ENCODE data around the gene RAB10.

GRCh38 chr2:26011990-26012856, 21.7 kb upstream of the RAB10 start:
- TF ChIP-seq, protein P1, sequence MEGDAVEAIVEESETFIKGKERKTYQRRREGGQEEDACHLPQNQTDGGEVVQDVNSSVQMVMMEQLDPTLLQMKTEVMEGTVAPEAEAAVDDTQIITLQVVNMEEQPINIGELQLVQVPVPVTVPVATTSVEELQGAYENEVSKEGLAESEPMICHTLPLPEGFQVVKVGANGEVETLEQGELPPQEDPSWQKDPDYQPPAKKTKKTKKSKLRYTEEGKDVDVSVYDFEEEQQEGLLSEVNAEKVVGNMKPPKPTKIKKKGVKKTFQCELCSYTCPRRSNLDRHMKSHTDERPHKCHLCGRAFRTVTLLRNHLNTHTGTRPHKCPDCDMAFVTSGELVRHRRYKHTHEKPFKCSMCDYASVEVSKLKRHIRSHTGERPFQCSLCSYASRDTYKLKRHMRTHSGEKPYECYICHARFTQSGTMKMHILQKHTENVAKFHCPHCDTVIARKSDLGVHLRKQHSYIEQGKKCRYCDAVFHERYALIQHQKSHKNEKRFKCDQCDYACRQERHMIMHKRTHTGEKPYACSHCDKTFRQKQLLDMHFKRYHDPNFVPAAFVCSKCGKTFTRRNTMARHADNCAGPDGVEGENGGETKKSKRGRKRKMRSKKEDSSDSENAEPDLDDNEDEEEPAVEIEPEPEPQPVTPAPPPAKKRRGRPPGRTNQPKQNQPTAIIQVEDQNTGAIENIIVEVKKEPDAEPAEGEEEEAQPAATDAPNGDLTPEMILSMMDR (IDR thresholded peaks at IDR 0.05): no peak
- TF ChIP-seq POLR2A (IDR thresholded peaks at IDR 0.05): no peak

Measured in Peyer's patch (tissue), 4 donors.